GM23248 (cell line): Measurements from ENCODE around the gene CHN2.

Experiments used
- EZH2 ChIP-seq: fragments of 200-600 bp; sonication (generic); IDR thresholded peaks from 2 replicates; pipeline ENCODE4 v1.6.1; 2018; ENCODE audit warnings: antibody characterized with exemption, mild to moderate bottlenecking; ENCODE audit not compliant: insufficient read depth, poor library complexity, severe bottlenecking
- EZH2phosphoT487 ChIP-seq: fragments of 200-600 bp; sonication (generic); IDR thresholded peaks from 2 replicates; pipeline ENCODE4 v1.6.1; 2018; ENCODE audit warnings: antibody characterized with exemption, moderate library complexity, mild to moderate bottlenecking, low read depth; ENCODE audit not compliant: insufficient read depth

GRCh38 chr7:29410996-29411395 lies 216.4 kb downstream of the CHN2 start:
- TF ChIP-seq EZH2 = no peak
- no peak for TF ChIP-seq EZH2phosphoT487
